ENCODE data around the gene OR7G3. TPM values are rescaled to one million over a fixed set of nuclear protein-coding genes. Genes with fewer than 3 reads are reported as not detected.

The OR7G3 gene
- total RNA-seq, result not detected

DNA sequence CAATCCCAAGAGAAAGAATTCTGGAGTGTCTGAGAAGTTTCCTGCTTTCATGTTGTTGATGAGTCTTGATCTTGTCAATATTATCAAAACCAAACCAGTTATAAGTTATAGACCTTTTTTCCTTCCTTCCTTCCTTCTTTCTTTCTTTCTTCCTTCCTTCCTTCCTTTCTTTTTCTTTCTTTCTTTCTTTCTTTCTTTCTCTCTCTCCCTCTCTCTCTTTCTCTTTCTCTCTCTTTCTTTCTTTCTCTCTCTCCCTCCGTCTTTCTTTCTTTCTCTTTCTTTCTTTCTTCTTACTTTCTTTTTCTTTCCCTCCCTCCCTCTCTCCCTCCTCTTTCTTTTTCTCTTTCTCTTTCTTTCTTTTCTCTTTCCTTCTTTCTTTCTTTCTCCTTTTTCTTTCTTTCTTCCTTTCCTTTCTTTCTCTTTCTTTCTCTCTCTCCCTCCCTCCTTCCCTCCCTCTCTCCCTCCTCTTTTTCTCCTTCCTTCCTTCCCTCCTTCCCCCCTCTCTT lies at the start of gene OR7G3:
Gene OR7G3, minus strand, starts transcription at position 51 of the 506 bp plus-strand sequence. Its CDS starts 0 bp downstream, at position 51.
- intact Hi-C loops (cut with DNase I), result no loop called here
- Histone ChIP-seq H3K27ac (no peak within 1 kb of the TSS), H3K4me1 (no peaks in the 10 kb centered on the region)

GRCh38 chr19:9175326-9175725 lies 48.6 kb upstream of the OR7G3 start:
- H3K36me3 ChIP-seq, result no peaks in the 10 kb centered on the region
- H3K27me3 ChIP-seq, result no peaks in the 10 kb centered on the region
- TF ChIP-seq, protein P1, sequence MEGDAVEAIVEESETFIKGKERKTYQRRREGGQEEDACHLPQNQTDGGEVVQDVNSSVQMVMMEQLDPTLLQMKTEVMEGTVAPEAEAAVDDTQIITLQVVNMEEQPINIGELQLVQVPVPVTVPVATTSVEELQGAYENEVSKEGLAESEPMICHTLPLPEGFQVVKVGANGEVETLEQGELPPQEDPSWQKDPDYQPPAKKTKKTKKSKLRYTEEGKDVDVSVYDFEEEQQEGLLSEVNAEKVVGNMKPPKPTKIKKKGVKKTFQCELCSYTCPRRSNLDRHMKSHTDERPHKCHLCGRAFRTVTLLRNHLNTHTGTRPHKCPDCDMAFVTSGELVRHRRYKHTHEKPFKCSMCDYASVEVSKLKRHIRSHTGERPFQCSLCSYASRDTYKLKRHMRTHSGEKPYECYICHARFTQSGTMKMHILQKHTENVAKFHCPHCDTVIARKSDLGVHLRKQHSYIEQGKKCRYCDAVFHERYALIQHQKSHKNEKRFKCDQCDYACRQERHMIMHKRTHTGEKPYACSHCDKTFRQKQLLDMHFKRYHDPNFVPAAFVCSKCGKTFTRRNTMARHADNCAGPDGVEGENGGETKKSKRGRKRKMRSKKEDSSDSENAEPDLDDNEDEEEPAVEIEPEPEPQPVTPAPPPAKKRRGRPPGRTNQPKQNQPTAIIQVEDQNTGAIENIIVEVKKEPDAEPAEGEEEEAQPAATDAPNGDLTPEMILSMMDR (IDR thresholded peaks at IDR 0.05), result no peak
- TF ChIP-seq POLR2A (IDR thresholded peaks at IDR 0.05), result no peak
- TF ChIP-seq POLR2AphosphoS5 (IDR thresholded peaks at IDR 0.05; ENCODE audit: insufficient read depth in 1 of 2, low read depth in 1 of 2), result no peak
- intact Hi-C loops (cut with DNase I), result no loop called here
- DNase-seq (ENCODE audit: extremely low spot score in 2 of 2), result no peak
- H3K27ac ChIP-seq, result no peak overlapping the region
- H3K4me3 ChIP-seq, result no peak overlapping the region
- no peaks in the 10 kb centered on the region for H3K9me3 ChIP-seq
- H3K4me1 ChIP-seq, result no peaks in the 10 kb centered on the region

More for the DNA sequence above, at the start of gene OR7G3:
- Histone ChIP-seq H3K36me3 (no peaks in the 10 kb centered on the region), H3K9me3 (no peaks in the 10 kb centered on the region), H3K4me3 (no peak within 1 kb of the TSS), H3K27me3 (no peaks in the 10 kb centered on the region)
- DNase-seq (ENCODE audit: extremely low spot score in 2 of 2), result no peak
- TF ChIP-seq, protein P1 (IDR thresholded peaks at IDR 0.05), result no peak
- TF ChIP-seq POLR2A (IDR thresholded peaks at IDR 0.05) (no peak), POLR2AphosphoS5 (IDR thresholded peaks at IDR 0.05; ENCODE audit: insufficient read depth in 1 of 2, low read depth in 1 of 2) (no peak)

- intact Hi-C loops (cut with DNase I), result no loop called here
- no peaks in the 10 kb centered on the region for H3K9me3 ChIP-seq
- TF ChIP-seq, protein P1 (IDR thresholded peaks at IDR 0.05), result no peak
- TF ChIP-seq POLR2A (IDR thresholded peaks at IDR 0.05) (no peak), POLR2AphosphoS5 (IDR thresholded peaks at IDR 0.05; ENCODE audit: insufficient read depth in 1 of 2, low read depth in 1 of 2) (no peak)
- H3K4me1 ChIP-seq, result no peaks in the 10 kb centered on the region
- H3K36me3 ChIP-seq, result peaks cover 0 to 3% of the 10 kb centered on the region in 2 donors
- H3K27ac ChIP-seq, result no peak overlapping the region
- no peaks in the 10 kb centered on the region for H3K27me3 ChIP-seq
- H3K4me3 ChIP-seq, result no peak overlapping the region
- DNase-seq (ENCODE audit: extremely low spot score in 2 of 2), result no peak
These were observed 44.7 kb upstream of the OR7G3 start for GRCh38 chr19:9171393-9171991.

GRCh38 chr19:9166846-9167245 lies 40.1 kb upstream of the OR7G3 start:
- H3K4me1 ChIP-seq, result no peaks in the 10 kb centered on the region
- H3K27me3 ChIP-seq, result no peaks in the 10 kb centered on the region
- intact Hi-C loops (cut with DNase I), result no loop called here
- no peaks in the 10 kb centered on the region for H3K9me3 ChIP-seq
- no peak for DNase-seq (ENCODE audit: extremely low spot score in 2 of 2)
- H3K27ac ChIP-seq, result no peak overlapping the region
- H3K4me3 ChIP-seq, result no peak overlapping the region
- TF ChIP-seq, protein P1 (IDR thresholded peaks at IDR 0.05), result no peak
- no peak for TF ChIP-seq POLR2AphosphoS5 (IDR thresholded peaks at IDR 0.05; ENCODE audit: insufficient read depth in 1 of 2, low read depth in 1 of 2)
- peaks cover 0 to 45% of the 10 kb centered on the region in 2 donors for H3K36me3 ChIP-seq

GRCh38 chr19:9165261-9165660 lies 38.5 kb upstream of the OR7G3 start:
- TF ChIP-seq POLR2A (IDR thresholded peaks at IDR 0.05) (no peak), POLR2AphosphoS5 (IDR thresholded peaks at IDR 0.05; ENCODE audit: insufficient read depth in 1 of 2, low read depth in 1 of 2) (no peak)
- TF ChIP-seq, protein P1 (IDR thresholded peaks at IDR 0.05), result no peak
- Histone ChIP-seq H3K9me3 (no peaks in the 10 kb centered on the region), H3K27ac (no peak overlapping the region), H3K27me3 (no peaks in the 10 kb centered on the region), H3K4me1 (no peaks in the 10 kb centered on the region), H3K4me3 (no peak overlapping the region), H3K36me3 (peaks cover 7 to 61% of the 10 kb centered on the region in 2 donors)
- DNase-seq (ENCODE audit: extremely low spot score in 2 of 2), result no peak
- intact Hi-C loops (cut with DNase I), result no loop called here

Measured in vagina (tissue), 2 donors.